Right cardiac atrium (tissue), 5 donors: ENCODE data around the gene C3orf22. TPM values are rescaled to one million over a fixed set of nuclear protein-coding genes. Genes with fewer than 3 reads are reported as not detected.
A peak's percentile ranks its signal among the peaks of the same experiment; 100 is the strongest.

Source experiments
- ATAC-seq, 2 donors: fragments of 200-7000 bp; cut with Tn5 transposase; one replicate each; pipeline versions ENCODE4 v1.8.0 to v1.9.1; 2020; ENCODE audit warnings: moderate library complexity in 2 of 2, mild to moderate bottlenecking in 1 of 2
- DNase-seq, 3 donors: peaks; one replicate each; pipeline ENCODE4 v3.0.0-alpha.2; 2020
- H3K27ac ChIP-seq: one replicate; pipeline ENCODE4 v1.5.1; 2013; ENCODE audit warnings: mild to moderate bottlenecking, low read length, control low read depth, moderate library complexity
- H3K27me3 ChIP-seq: one replicate; pipeline ENCODE4 v1.6.1; 2013; ENCODE audit not compliant: control insufficient read depth, insufficient read depth
- H3K4me1 ChIP-seq: one replicate; pipeline ENCODE4 v1.6.1; 2013; ENCODE audit warnings: low read length; ENCODE audit not compliant: control insufficient read depth, insufficient read depth
- H3K4me3 ChIP-seq: one replicate; pipeline ENCODE4 v1.5.1; 2013; ENCODE audit warnings: low read length, control low read depth
- H3K9me3 ChIP-seq: one replicate; pipeline ENCODE4 v1.6.1; 2013; ENCODE audit warnings: low read length; ENCODE audit not compliant: control insufficient read depth
- WGBS: extraction: QIAGEN DNeasy Blood & Tissue Kit; methylation state at CpG from one replicate; pipeline ENCODE4 v1.1.7; 2013; 5-methylcytosine and 5-hydroxymethylcytosine counted together
- intact Hi-C, 4 donors: fragments of 100-400 bp; cut with DNase I; formaldehyde crosslinking; loops; one replicate each; pipeline versions ENCODE4 v1.11.0 to v1.14.0; 2022 to 2023
- polyA plus RNA-seq: library from polyadenylated mRNA; stranded (reverse); fragments of 200-250 nt; gene quantifications from one replicate; pipeline ENCODE4 v1.2.3, GENCODE V29; 2013
- total RNA-seq, 4 donors: library from RNA; stranded (reverse); fragmentation: NEBNext Ultra II Directional; extraction: Animal tissue kit (Norgen Biotek cat#: 25700); gene quantifications; one replicate each; pipeline ENCODE4 v1.2.1, GENCODE V29; 2021
- donor health status: healthy with polysubstance abuse.
- donor health status: DM: no; HTN: yes; CAD: no.
- donor health status: DM: no; HTN: no; CAD: no.
- donor health status: DM: no; HTN: yes; CAD: no; lungs with severe emphysema.
- donor health status: DM: yes; HTN: yes; CAD: no.

C3orf22 gene
- total and polyA plus RNA-seq, 5 donors, result not detected

DNA sequence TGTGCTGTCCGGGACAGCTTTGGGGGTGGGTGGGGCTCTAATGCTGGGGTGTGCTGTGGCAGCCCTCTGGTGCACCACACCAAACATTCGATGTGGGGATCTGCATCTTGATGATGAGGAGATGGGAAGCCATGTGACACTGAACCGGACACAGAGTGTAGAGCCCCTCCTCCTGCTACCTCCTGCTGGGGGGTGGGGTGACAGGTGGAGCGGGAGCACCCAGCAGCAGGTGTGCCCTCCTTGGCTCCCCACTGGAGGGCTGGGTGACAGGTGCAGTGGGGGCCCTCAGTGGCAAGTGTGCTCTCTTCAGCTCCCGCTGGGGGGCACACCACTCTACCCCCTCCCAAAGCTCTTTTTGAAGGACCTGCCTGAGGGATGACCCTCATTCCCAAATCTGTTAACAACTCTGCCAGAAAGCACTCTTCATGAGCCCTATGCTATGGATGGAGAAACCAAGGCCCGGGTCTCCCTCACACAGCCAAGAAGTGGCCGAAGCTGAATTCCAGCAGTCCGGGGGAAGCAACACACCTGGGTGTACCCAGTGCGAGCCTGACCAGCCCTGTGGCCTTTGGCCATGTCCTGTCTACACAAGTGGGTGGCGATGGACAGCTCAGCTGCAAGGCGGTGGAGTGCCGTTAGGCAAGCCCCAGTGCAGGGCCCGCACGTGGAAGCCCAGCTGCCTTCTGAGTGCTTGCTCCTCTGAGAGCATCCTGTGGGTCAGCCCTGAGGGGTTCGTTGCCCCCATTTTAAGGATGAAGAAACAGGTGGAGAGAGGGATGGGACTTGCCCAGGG is 40.5 kb downstream of the C3orf22 start:
- no peaks in the 10 kb centered on the region for H3K4me1 ChIP-seq
- no peak overlapping the region for H3K27ac ChIP-seq
- intact Hi-C loops, result no loop called here
- no peak overlapping the region for H3K4me3 ChIP-seq
- ATAC-seq (no peak), DNase-seq (peak in 1 of 3 donors; percentile 41)
- H3K27me3 ChIP-seq, result no peaks in the 10 kb centered on the region
- WGBS, result 79% methylated on average over 15 of the region's 15 CpGs
- no peaks in the 10 kb centered on the region for H3K9me3 ChIP-seq

DNA sequence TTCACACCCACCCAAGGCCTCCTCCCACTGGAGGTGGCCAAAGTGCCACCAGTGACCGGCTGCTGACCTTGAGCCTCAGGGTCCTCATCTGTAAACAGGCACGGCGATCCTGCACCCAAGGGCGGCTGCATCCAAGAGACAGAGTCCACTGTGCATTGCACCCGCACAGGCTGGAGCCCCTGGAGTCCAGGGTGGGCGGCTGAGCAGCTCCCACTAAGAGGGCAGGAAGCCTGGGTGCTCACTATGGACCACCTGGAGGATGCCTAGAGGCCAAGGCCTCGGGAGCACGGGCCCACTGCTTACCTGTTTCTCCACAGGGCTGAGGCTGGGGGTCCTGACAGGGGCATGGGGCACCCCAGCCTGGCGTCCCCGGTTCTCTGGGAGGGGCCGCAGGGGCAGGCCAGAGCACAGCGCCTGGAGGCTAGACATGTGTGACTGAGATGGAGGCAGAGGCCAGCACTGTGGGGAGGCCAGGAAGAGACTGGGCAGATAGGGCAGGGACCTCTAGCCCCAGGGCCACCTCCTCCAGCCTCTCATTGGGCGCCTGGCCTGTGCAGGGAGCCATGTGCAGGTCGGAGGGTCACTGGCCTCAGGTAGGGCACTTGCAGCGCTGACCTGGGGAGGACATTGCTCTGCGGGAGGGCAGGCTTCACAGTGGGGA is 41.3 kb downstream of the C3orf22 start, which contains the start of gene UROC1:
Gene UROC1 (minus strand): TSS at position 483 of the 661 bp plus-strand sequence. CDS start 54 bp downstream, at position 429.
- ATAC-seq (no peak), DNase-seq (peak in 2 of 3 donors; percentile 41 to 42)

GRCh38 chr3:126516936-126517290 is 41.8 kb downstream of the C3orf22 start:
- ATAC-seq (no peak), DNase-seq (no peak)
- intact Hi-C loops, result no loop called here
- H3K9me3 ChIP-seq, result no peaks in the 10 kb centered on the region
- H3K4me3 ChIP-seq, result no peak overlapping the region
- no peaks in the 10 kb centered on the region for H3K4me1 ChIP-seq
- H3K27me3 ChIP-seq, result no peaks in the 10 kb centered on the region
- WGBS, result 83% methylated on average over 9 of the region's 9 CpGs
- no peak overlapping the region for H3K27ac ChIP-seq

More for the DNA sequence above, 41.3 kb downstream of the C3orf22 start, which contains the start of gene UROC1:
- Histone ChIP-seq H3K4me1 (no peaks in the 10 kb centered on the region), H3K27me3 (no peaks in the 10 kb centered on the region), H3K4me3 (no peak within 1 kb of the TSS), H3K27ac (no peak within 1 kb of the TSS), H3K9me3 (no peaks in the 10 kb centered on the region)
- intact Hi-C loops, result no loop called here
- WGBS, result 90% methylated on average over 16 of the region's 16 CpGs

GRCh38 chr3:126516152-126516935 is 42.4 kb downstream of the C3orf22 start:
- ATAC-seq, result no peak
- WGBS, result 85% methylated on average over 6 of the region's 6 CpGs

GRCh38 chr3:126515066-126515706 is 43.5 kb downstream of the C3orf22 start:
- DNase-seq (peak in 2 of 3 donors; percentile 33 to 43), ATAC-seq (peak in 1 of 2 donors; percentile 16)
- intact Hi-C loops, result no loop called here
- Histone ChIP-seq H3K27me3 (no peaks in the 10 kb centered on the region), H3K9me3 (no peaks in the 10 kb centered on the region), H3K4me1 (no peaks in the 10 kb centered on the region), H3K4me3 (no peak overlapping the region), H3K27ac (no peak overlapping the region)
- 91% methylated on average over 8 of the region's 8 CpGs for WGBS

More at GRCh38 chr3:126516152-126516935, 42.4 kb downstream of the C3orf22 start:
- Histone ChIP-seq H3K4me3 (no peak overlapping the region), H3K9me3 (no peaks in the 10 kb centered on the region), H3K27ac (no peak overlapping the region), H3K27me3 (no peaks in the 10 kb centered on the region), H3K4me1 (no peaks in the 10 kb centered on the region)
- DNase-seq, result peak in 1 of 3 donors; percentile 50
- intact Hi-C loops, result no loop called here

DNA sequence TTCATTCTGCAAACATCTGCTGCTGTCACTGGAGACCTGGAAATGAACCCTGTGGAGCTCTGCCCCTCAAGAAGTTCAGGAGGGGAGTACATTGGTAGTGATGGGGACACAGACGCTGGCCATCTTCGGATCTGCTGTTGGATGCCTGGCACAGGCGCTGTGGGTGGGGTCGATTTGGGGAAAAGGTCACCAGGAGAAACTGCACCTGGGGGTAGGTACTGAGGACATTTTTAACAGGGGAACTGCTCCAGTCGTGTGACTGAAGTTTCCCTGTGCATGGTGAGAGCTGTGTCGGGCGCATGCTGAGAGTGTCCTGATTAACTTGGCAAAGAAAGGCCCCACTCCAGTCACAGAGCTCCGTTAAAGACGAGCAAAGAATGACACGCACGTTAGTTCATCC is 44.6 kb downstream of the C3orf22 start:
- 75% methylated on average over 11 of the region's 11 CpGs for WGBS
- Histone ChIP-seq H3K4me1 (no peaks in the 10 kb centered on the region), H3K9me3 (no peaks in the 10 kb centered on the region), H3K27ac (no peak overlapping the region), H3K4me3 (no peak overlapping the region), H3K27me3 (no peaks in the 10 kb centered on the region)
- intact Hi-C loops, result no loop called here
- ATAC-seq (no peak), DNase-seq (no peak)

- H3K4me1 ChIP-seq, result no peaks in the 10 kb centered on the region
- intact Hi-C loops, result no loop called here
- no peaks in the 10 kb centered on the region for H3K9me3 ChIP-seq
- no peak overlapping the region for H3K4me3 ChIP-seq
- H3K27me3 ChIP-seq, result no peaks in the 10 kb centered on the region
- DNase-seq, result peak in 1 of 3 donors; percentile 31
- 75% methylated on average over 12 of the region's 12 CpGs for WGBS
- ATAC-seq, result no peak
- no peak overlapping the region for H3K27ac ChIP-seq
Measured at GRCh38 chr3:126512916-126513650, 45.6 kb downstream of the C3orf22 start.

DNA sequence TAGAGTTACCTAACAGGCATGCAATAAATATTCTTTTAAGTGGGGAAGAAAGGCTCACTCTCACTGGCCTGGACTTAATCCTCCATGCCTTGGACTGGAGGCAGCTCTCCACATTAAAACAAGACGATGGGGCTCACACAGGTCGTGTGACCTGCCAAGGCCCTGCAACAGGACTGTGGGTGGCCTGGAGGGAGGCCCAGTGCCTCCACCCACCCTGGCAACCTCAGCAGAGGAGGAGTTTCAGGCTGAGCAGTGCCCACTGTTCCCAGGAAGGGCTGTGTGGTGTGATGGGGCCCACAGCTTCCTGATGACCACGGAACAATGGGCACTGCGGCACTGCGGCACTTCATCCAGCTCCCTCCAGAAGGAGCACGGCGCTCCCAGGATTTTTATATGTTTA is 46.7 kb downstream of the C3orf22 start:
- intact Hi-C loops, result no loop called here
- ATAC-seq (no peak), DNase-seq (peak in 1 of 3 donors; percentile 32)
- H3K4me3 ChIP-seq, result no peak overlapping the region
- 68% methylated on average over 7 of the region's 7 CpGs for WGBS
- H3K27ac ChIP-seq, result no peak overlapping the region
- H3K27me3 ChIP-seq, result no peaks in the 10 kb centered on the region
- no peaks in the 10 kb centered on the region for H3K9me3 ChIP-seq
- H3K4me1 ChIP-seq, result no peaks in the 10 kb centered on the region

DNA sequence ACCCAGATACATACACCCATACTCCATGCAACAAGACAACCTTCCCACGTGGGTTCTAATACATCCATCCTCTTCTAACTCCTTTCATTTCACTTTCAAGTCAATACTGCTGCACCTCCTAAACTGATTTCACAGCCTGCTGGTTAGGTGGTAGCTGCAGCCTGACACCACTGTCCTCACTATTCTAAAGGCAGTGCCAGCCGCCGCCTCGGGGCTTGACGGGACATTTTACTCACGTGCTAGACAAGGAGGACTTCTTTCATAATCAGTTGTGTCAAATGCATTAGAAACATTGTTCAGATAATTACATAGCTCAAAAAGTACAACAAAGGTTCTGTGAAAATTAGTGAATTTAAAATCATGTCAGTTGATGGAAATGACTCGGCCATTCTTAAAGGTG is 47.4 kb downstream of the C3orf22 start:
- no peak for ATAC-seq
- Histone ChIP-seq H3K4me3 (no peak overlapping the region), H3K27ac (no peak overlapping the region), H3K27me3 (no peaks in the 10 kb centered on the region), H3K9me3 (no peaks in the 10 kb centered on the region), H3K4me1 (no peaks in the 10 kb centered on the region)
- intact Hi-C loops, result no loop called here
- DNase-seq, result no peak
- WGBS, result 65% methylated on average over 7 of the region's 7 CpGs

DNA sequence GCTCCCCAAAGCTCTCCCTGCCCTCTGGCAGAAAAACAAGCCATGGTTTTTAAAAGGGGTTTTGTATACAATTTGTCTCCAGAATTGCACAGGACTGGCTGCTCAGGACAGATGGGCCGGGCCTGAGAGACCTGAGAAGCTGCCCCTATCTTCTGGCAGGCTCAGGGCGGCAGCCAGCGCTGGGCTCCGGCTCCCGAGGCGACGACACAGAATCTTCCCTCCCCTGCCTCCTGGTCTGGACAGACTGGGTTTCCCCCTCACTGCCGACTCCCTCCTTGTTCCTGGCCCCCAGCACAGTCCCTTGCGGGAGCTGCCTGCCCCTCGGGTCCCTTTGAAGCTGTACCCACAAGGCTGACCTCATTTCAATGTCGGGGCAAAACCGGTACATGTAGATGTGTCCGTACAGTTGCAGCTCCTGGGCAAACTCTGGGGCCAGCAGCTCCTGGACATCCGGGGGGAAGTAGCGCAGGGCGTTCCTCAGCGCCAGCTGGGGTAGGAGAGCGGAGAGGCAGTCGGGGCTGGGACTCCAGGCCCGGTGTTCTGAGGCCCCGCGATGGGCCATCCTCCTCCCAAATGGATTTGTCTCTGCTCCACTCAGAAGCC is 48.3 kb downstream of the C3orf22 start:
- Histone ChIP-seq H3K4me1 (no peaks in the 10 kb centered on the region), H3K9me3 (no peaks in the 10 kb centered on the region), H3K27ac (no peak overlapping the region), H3K4me3 (no peak overlapping the region), H3K27me3 (no peaks in the 10 kb centered on the region)
- ATAC-seq (no peak), DNase-seq (peak in 1 of 3 donors; percentile 22)
- intact Hi-C loops, result no loop called here
- 69% methylated on average over 22 of the region's 22 CpGs for WGBS
